CD4-positive, CD25-positive, alpha-beta regulatory T cell (primary cell): ENCODE measurements around the gene PCDHGA8. TPM values are rescaled to one million over a fixed set of nuclear protein-coding genes. Genes with fewer than 3 reads are reported as not detected.

ENCODE experiments used
- polyA plus RNA-seq, 4 donors: library from polyadenylated mRNA; unstranded; fragments of 300-500 nt; fragmentation: Illumina TruSeq; gene quantifications; one replicate each; pipeline ENCODE4 v1.2.3, GENCODE V29; 2021
- total RNA-seq: library from RNA; stranded (reverse); gene quantifications from one replicate; pipeline ENCODE4 v1.2.3, GENCODE V29; 2022

PCDHGA8 gene
- total and polyA plus RNA-seq, 5 donors from 2014 or later = 0.10 TPM; not detected in 4

Other genes with a start within 250 kb of the PCDHGA8 start
Only the 30 nearest of the 37 such genes appear.
- 0.07 TPM for gene PCDHB9, start 205.5 kb upstream of the PCDHGA8 start, total RNA-seq
- not detected for gene PCDHB9, start 205.5 kb upstream of the PCDHGA8 start, polyA plus RNA-seq
- not detected for gene PCDHB10, start 200.3 kb upstream of the PCDHGA8 start, total RNA-seq
- not detected for gene PCDHB10, start 200.3 kb upstream of the PCDHGA8 start, polyA plus RNA-seq
- not detected for gene PCDHB11, start 193.0 kb upstream of the PCDHGA8 start, total RNA-seq
- not detected for gene PCDHB11, start 193.0 kb upstream of the PCDHGA8 start, polyA plus RNA-seq
- gene PCDHB12, start 183.9 kb upstream of the PCDHGA8 start, total RNA-seq = not detected
- gene PCDHB12, start 183.9 kb upstream of the PCDHGA8 start, polyA plus RNA-seq = not detected
- gene PCDHB13, start 178.7 kb upstream of the PCDHGA8 start, total RNA-seq = not detected
- gene PCDHB13, start 178.7 kb upstream of the PCDHGA8 start, polyA plus RNA-seq = under 1 TPM in 1 of 4 donors, not detected in 3; 0.05 TPM
- gene PCDHB14, start 169.3 kb upstream of the PCDHGA8 start, total RNA-seq = not detected
- not detected for gene PCDHB14, start 169.3 kb upstream of the PCDHGA8 start, polyA plus RNA-seq
- not detected for gene PCDHB15, start 147.2 kb upstream of the PCDHGA8 start, total RNA-seq
- gene PCDHB15, start 147.2 kb upstream of the PCDHGA8 start, polyA plus RNA-seq = not detected
- gene SLC25A2, start 88.6 kb upstream of the PCDHGA8 start, total RNA-seq = 0.74 TPM
- under 1 TPM in 1 of 4 donors, not detected in 3; 0.12 TPM for gene SLC25A2, start 88.6 kb upstream of the PCDHGA8 start, polyA plus RNA-seq
- 76.6 TPM for gene TAF7, start 71.8 kb upstream of the PCDHGA8 start, total RNA-seq
- gene TAF7, start 71.8 kb upstream of the PCDHGA8 start, polyA plus RNA-seq = 100 to 1,000 TPM; 172 to 235 (median 200) TPM
- 0.10 TPM for gene PCDHGA1, start 62.1 kb upstream of the PCDHGA8 start, total RNA-seq
- gene PCDHGA1, start 62.1 kb upstream of the PCDHGA8 start, polyA plus RNA-seq = under 1 TPM in 1 of 4 donors, not detected in 3; 0.06 TPM
- not detected for gene PCDHGA2, start 53.9 kb upstream of the PCDHGA8 start, total RNA-seq
- gene PCDHGA2, start 53.9 kb upstream of the PCDHGA8 start, polyA plus RNA-seq = not detected
- not detected for gene PCDHGA3, start 48.8 kb upstream of the PCDHGA8 start, total RNA-seq
- not detected for gene PCDHGA3, start 48.8 kb upstream of the PCDHGA8 start, polyA plus RNA-seq
- not detected for gene PCDHGB1, start 42.5 kb upstream of the PCDHGA8 start, total RNA-seq
- gene PCDHGB1, start 42.5 kb upstream of the PCDHGA8 start, polyA plus RNA-seq = not detected
- gene PCDHGA4, start 37.6 kb upstream of the PCDHGA8 start, total RNA-seq = not detected
- gene PCDHGA4, start 37.6 kb upstream of the PCDHGA8 start, polyA plus RNA-seq = not detected
- 0.20 TPM for gene PCDHGB2, start 32.6 kb upstream of the PCDHGA8 start, total RNA-seq
- under 1 TPM in 1 of 4 donors, not detected in 3; 0.54 TPM for gene PCDHGB2, start 32.6 kb upstream of the PCDHGA8 start, polyA plus RNA-seq
- gene PCDHGA5, start 28.5 kb upstream of the PCDHGA8 start, total RNA-seq = not detected
- gene PCDHGA5, start 28.5 kb upstream of the PCDHGA8 start, polyA plus RNA-seq = under 1 TPM in 1 of 4 donors, not detected in 3; 0.08 TPM
- 0.20 TPM for gene PCDHGB3, start 22.4 kb upstream of the PCDHGA8 start, total RNA-seq
- not detected for gene PCDHGB3, start 22.4 kb upstream of the PCDHGA8 start, polyA plus RNA-seq
- gene PCDHGA6, start 18.7 kb upstream of the PCDHGA8 start, total RNA-seq = not detected
- not detected for gene PCDHGA6, start 18.7 kb upstream of the PCDHGA8 start, polyA plus RNA-seq
- not detected for gene PCDHGA7, start 9.9 kb upstream of the PCDHGA8 start, total RNA-seq
- under 1 TPM in 1 of 4 donors, not detected in 3; 0.09 TPM for gene PCDHGA7, start 9.9 kb upstream of the PCDHGA8 start, polyA plus RNA-seq
- not detected for gene PCDHGB4, start 4.9 kb upstream of the PCDHGA8 start, total RNA-seq
- under 1 TPM in 1 of 4 donors, not detected in 3; 0.22 TPM for gene PCDHGB4, start 4.9 kb upstream of the PCDHGA8 start, polyA plus RNA-seq
- not detected for gene PCDHGB5, start 5.3 kb downstream of the PCDHGA8 start, total RNA-seq
- under 1 TPM in 2 of 4 donors, not detected in 2; 0.17 to 0.27 TPM for gene PCDHGB5, start 5.3 kb downstream of the PCDHGA8 start, polyA plus RNA-seq
- gene PCDHGA9, start 10.1 kb downstream of the PCDHGA8 start, total RNA-seq = not detected
- not detected for gene PCDHGA9, start 10.1 kb downstream of the PCDHGA8 start, polyA plus RNA-seq
- not detected for gene PCDHGB6, start 15.4 kb downstream of the PCDHGA8 start, total RNA-seq
- gene PCDHGB6, start 15.4 kb downstream of the PCDHGA8 start, polyA plus RNA-seq = not detected
- gene PCDHGA10, start 20.4 kb downstream of the PCDHGA8 start, total RNA-seq = not detected
- not detected for gene PCDHGA10, start 20.4 kb downstream of the PCDHGA8 start, polyA plus RNA-seq
- not detected for gene PCDHGB7, start 25.0 kb downstream of the PCDHGA8 start, total RNA-seq
- not detected for gene PCDHGB7, start 25.0 kb downstream of the PCDHGA8 start, polyA plus RNA-seq
- not detected for gene PCDHGA11, start 28.4 kb downstream of the PCDHGA8 start, total RNA-seq
- gene PCDHGA11, start 28.4 kb downstream of the PCDHGA8 start, polyA plus RNA-seq = not detected
- not detected for gene PCDHGA12, start 37.9 kb downstream of the PCDHGA8 start, total RNA-seq
- not detected for gene PCDHGA12, start 37.9 kb downstream of the PCDHGA8 start, polyA plus RNA-seq
- gene PCDHGC3, start 83.3 kb downstream of the PCDHGA8 start, total RNA-seq = 0.35 TPM
- gene PCDHGC3, start 83.3 kb downstream of the PCDHGA8 start, polyA plus RNA-seq = under 1 TPM in 1 of 4 donors, not detected in 3; 0.09 TPM
- gene PCDHGC4, start 92.4 kb downstream of the PCDHGA8 start, total RNA-seq = not detected
- not detected for gene PCDHGC4, start 92.4 kb downstream of the PCDHGA8 start, polyA plus RNA-seq
- gene PCDHGC5, start 96.4 kb downstream of the PCDHGA8 start, total RNA-seq = not detected
- gene PCDHGC5, start 96.4 kb downstream of the PCDHGA8 start, polyA plus RNA-seq = not detected